ENCODE measurements around the gene NCOR2. TPM values are rescaled to one million over a fixed set of nuclear protein-coding genes. Genes with fewer than 3 reads are reported as not detected.

NCOR2 gene
- total RNA-seq, 1 experiment from 2014 or later = 153 TPM

DNA sequence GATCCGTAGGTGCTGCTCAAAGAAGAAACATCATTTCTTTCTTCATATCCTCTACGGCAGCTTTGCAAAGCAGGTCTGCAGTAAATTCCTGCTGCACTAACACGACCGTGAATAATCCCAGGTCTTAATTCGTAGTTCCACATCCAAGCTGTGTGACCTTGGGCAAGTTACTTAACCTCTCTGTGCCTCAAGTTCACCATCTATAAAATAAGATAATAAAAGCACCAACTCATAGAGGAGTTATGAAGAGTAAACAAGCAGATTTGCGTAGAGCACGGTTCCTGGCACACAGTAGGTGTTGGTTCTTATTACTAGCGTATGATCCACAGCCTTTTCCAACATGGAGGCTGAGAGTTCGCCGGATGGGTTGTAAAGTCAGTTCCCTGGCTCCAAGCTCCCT is 3.6 kb downstream of the NCOR2 start:
- H3K36me3 ChIP-seq (ENCODE audit: control insufficient read depth in 1 of 2, insufficient read depth in 2 of 2, low read length in 2 of 2) = peaks cover 0 to 6% of the 10 kb centered on the region in 2 experiments; a peak in 1 of 4 replicates
- no peak overlapping the region for H3K4me2 ChIP-seq (ENCODE audit: low read length)
- H3K4me3 ChIP-seq (replicated peaks in 1 of 2; ENCODE audit: low read depth in 1 of 2, low read length in 2 of 2) = no peak overlapping the region
- no peak overlapping the region for H3K9ac ChIP-seq (ENCODE audit: low read length)
- TF ChIP-seq POLR2A (IDR thresholded peaks at IDR 0.05; ENCODE audit: borderline replicate concordance, extremely low read depth, insufficient read depth, insufficient read length) = no peak
- TF ChIP-seq TCF7L2 (IDR thresholded peaks at IDR 0.05; ENCODE audit: borderline replicate concordance, extremely low read depth, insufficient read depth, insufficient read length) = no peak
- TF ChIP-seq CEBPB (IDR thresholded peaks at IDR 0.05; ENCODE audit: low read depth) = no peak
- no peak for TF ChIP-seq EZH2 (IDR thresholded peaks at IDR 0.05)
- TF ChIP-seq EGR1 (IDR thresholded peaks at IDR 0.05; ENCODE audit: low read depth) = no peak
- no peak for TF ChIP-seq ZNF274 (IDR thresholded peaks at IDR 0.05; ENCODE audit: low read depth, low read length)
- H3K79me2 ChIP-seq (ENCODE audit: insufficient read depth, low read length) = peaks cover 81% of the 10 kb centered on the region
- no TSS peak for BruUV-seq (replicated peaks)
- no peaks in the 10 kb centered on the region for H3K9me2 ChIP-seq (ENCODE audit: insufficient read depth)
- intact Hi-C loops (cut with micrococcal nuclease) = loop anchor here (10.0 kb wide), 1 partner anchor 169 kb away; no protein-coding TSS in a partner anchor
- H3K27me3 ChIP-seq (ENCODE audit: insufficient read depth, low read length) = no peaks in the 10 kb centered on the region
- ChIA-PET RAD21 (ENCODE audit: low non-redundant PET in 1 of 2, low total read pairs in 2 of 2, uncharacterized antibody in 2 of 2, unreplicated experiment in 2 of 2) (no interaction called here), CTCF (no interaction called here), POLR2A (no interaction called here)
- no peaks in the 10 kb centered on the region for H3K9me3 ChIP-seq (ENCODE audit: control insufficient read depth in 1 of 2, insufficient read depth in 1 of 2, low read depth in 1 of 2, low read length in 2 of 2)
- DNase-seq (ENCODE audit: low read depth, low spot score) = no peak
- peaks cover 5 to 25% of the 10 kb centered on the region in 2 experiments; a peak in 3 of 4 replicates for H3K4me1 ChIP-seq (ENCODE audit: control insufficient read depth in 1 of 2, insufficient read depth in 2 of 2, low read length in 2 of 2)
- ATAC-seq = no peak
- no peak overlapping the region for H2AFZ ChIP-seq (ENCODE audit: low read depth, low read length, poor library complexity, severe bottlenecking)
- peaks cover 20% of the 10 kb centered on the region; the same call in 1 of the 2 replicates for H4K20me1 ChIP-seq (ENCODE audit: insufficient read depth)
- H3K27ac ChIP-seq (ENCODE audit: low read depth, low read length) = no peak overlapping the region

DNA sequence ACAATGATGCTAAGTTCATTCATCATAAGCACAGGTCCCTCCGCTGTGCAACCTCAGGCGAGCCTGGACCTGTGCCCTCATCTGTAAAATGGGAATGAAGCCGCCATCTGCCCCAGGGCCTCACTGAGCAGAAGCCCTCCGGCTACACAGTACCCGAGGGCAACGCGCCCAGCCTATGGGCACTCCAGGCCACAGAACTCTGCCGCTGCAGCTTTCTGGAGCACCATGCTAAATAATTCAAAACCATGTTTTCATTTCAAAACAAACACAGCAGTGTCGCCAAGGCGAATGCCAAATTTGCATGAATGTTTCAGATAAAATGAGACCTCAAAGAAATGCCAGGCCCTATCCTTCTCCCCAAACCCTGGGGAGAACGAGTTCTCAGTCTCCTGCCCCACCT is 4.0 kb downstream of the NCOR2 start:
- H3K9ac ChIP-seq (ENCODE audit: low read length) = no peak overlapping the region
- intact Hi-C loops (cut with micrococcal nuclease) = loop anchor here (10.0 kb wide), 1 partner anchor 169 kb away; no protein-coding TSS in a partner anchor
- peaks cover 0 to 6% of the 10 kb centered on the region in 2 experiments; a peak in 1 of 4 replicates for H3K36me3 ChIP-seq (ENCODE audit: control insufficient read depth in 1 of 2, insufficient read depth in 2 of 2, low read length in 2 of 2)
- H3K9me2 ChIP-seq (ENCODE audit: insufficient read depth) = no peaks in the 10 kb centered on the region
- H3K4me1 ChIP-seq (ENCODE audit: control insufficient read depth in 1 of 2, insufficient read depth in 2 of 2, low read length in 2 of 2) = peaks cover 3 to 21% of the 10 kb centered on the region in 2 experiments; a peak in 3 of 4 replicates
- no peak for DNase-seq (ENCODE audit: low read depth, low spot score)
- ChIA-PET RAD21 (ENCODE audit: low non-redundant PET in 1 of 2, low total read pairs in 2 of 2, uncharacterized antibody in 2 of 2, unreplicated experiment in 2 of 2) (no interaction called here), POLR2A (no interaction called here), CTCF (no interaction called here)
- TSS peak; percentile 20 for BruUV-seq (replicated peaks)
- no peaks in the 10 kb centered on the region for H3K27me3 ChIP-seq (ENCODE audit: insufficient read depth, low read length)
- H3K79me2 ChIP-seq (ENCODE audit: insufficient read depth, low read length) = peaks cover 85% of the 10 kb centered on the region
- H2AFZ ChIP-seq (ENCODE audit: low read depth, low read length, poor library complexity, severe bottlenecking) = no peak overlapping the region
- no peak overlapping the region for H3K4me3 ChIP-seq (replicated peaks in 1 of 2; ENCODE audit: low read depth in 1 of 2, low read length in 2 of 2)
- H3K27ac ChIP-seq (ENCODE audit: low read depth, low read length) = no peak overlapping the region
- ATAC-seq = no peak
- no peak for TF ChIP-seq RAD21 (IDR thresholded peaks at IDR 0.05; ENCODE audit: low read depth)
- TF ChIP-seq SRF (IDR thresholded peaks at IDR 0.05; ENCODE audit: low read depth) = no peak
- TF ChIP-seq FOSL1 (IDR thresholded peaks at IDR 0.05; ENCODE audit: low read depth) = no peak
- no peak for TF ChIP-seq EZH2phosphoT487 (IDR thresholded peaks at IDR 0.05; ENCODE audit: borderline replicate concordance)
- TF ChIP-seq, protein P1, sequence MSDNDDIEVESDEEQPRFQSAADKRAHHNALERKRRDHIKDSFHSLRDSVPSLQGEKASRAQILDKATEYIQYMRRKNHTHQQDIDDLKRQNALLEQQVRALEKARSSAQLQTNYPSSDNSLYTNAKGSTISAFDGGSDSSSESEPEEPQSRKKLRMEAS (IDR thresholded peaks at IDR 0.05) = no peak
- no peak for TF ChIP-seq SIN3A (IDR thresholded peaks at IDR 0.05; ENCODE audit: low read depth)
- TF ChIP-seq EGR1 (IDR thresholded peaks at IDR 0.05; ENCODE audit: low read depth) = no peak
- no peak for TF ChIP-seq ZFX (IDR thresholded peaks at IDR 0.05)
- H4K20me1 ChIP-seq (ENCODE audit: insufficient read depth) = peaks cover 20% of the 10 kb centered on the region; the same call in 1 of the 2 replicates
- H3K9me3 ChIP-seq (ENCODE audit: control insufficient read depth in 1 of 2, insufficient read depth in 1 of 2, low read depth in 1 of 2, low read length in 2 of 2) = no peaks in the 10 kb centered on the region
- no peak overlapping the region for H3K4me2 ChIP-seq (ENCODE audit: low read length)

Measured in HCT116 (cell line).